Measurements from ENCODE around the gene AKAP1.

GRCh38 chr17:57107498-57108101, 22.6 kb downstream of the AKAP1 start:
- no peak for TF ChIP-seq CTCF (conservative IDR thresholded peaks at IDR 0.05)
- no peak for TF ChIP-seq EZH2 (IDR thresholded peaks at IDR 0.05; ENCODE audit: low read depth)

Data from PC-9 (cell line).